ENCODE data around the gene PAPOLB.

DNA sequence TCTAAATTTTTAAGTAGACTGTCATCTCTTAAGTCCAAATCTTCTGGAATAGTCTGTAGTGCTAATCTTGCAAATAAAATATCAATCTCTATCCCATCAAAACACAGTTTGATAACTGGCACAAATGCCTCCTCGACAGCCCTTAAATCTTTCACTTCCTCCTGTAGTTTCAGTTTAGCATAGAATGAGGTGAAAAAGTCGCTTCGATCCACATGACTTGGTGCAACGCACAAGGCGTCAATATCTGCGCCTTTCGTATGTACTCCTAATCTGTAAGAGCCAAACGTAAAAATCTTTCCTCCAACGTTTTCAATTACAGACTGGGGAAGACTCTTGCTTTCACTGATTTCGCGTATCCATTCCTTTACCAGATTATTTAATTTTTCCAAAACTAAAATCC, 603 bp downstream of the PAPOLB start:
- no peak for TF ChIP-seq NRF1 (IDR thresholded peaks at IDR 0.05; ENCODE audit: low read depth, low read length)
- no peak for TF ChIP-seq SIN3A (conservative IDR thresholded peaks at IDR 0.05 in 1 of 2, IDR thresholded peaks at IDR 0.05 in 1 of 2; ENCODE audit: low read depth in 1 of 2, low read length in 2 of 2)
- TF ChIP-seq RFX5 (IDR thresholded peaks at IDR 0.05; ENCODE audit: borderline replicate concordance, low read depth, low read length), result no peak
- no peak for TF ChIP-seq CBX5 (IDR thresholded peaks at IDR 0.05; ENCODE audit: low read depth, low read length)
- TF ChIP-seq CTCF (IDR thresholded peaks at IDR 0.05; ENCODE audit: control extremely low read depth in 1 of 3, insufficient read depth in 1 of 3, low read depth in 1 of 3, low read length in 3 of 3), result no peak
- TF ChIP-seq YY1 (IDR thresholded peaks at IDR 0.05; ENCODE audit: low read depth, low read length), result no peak
- TF ChIP-seq TBP (IDR thresholded peaks at IDR 0.05; ENCODE audit: low read depth, low read length), result no peak
- no peak for TF ChIP-seq CHD2 (IDR thresholded peaks at IDR 0.05; ENCODE audit: low read length)
- TF ChIP-seq POLR2A (IDR thresholded peaks at IDR 0.05; ENCODE audit: control extremely low read depth in 1 of 2, low read depth in 2 of 2, low read length in 2 of 2), result no peak

Data from H1 (cell line).